ENCODE results near the gene P3H3.

DNA sequence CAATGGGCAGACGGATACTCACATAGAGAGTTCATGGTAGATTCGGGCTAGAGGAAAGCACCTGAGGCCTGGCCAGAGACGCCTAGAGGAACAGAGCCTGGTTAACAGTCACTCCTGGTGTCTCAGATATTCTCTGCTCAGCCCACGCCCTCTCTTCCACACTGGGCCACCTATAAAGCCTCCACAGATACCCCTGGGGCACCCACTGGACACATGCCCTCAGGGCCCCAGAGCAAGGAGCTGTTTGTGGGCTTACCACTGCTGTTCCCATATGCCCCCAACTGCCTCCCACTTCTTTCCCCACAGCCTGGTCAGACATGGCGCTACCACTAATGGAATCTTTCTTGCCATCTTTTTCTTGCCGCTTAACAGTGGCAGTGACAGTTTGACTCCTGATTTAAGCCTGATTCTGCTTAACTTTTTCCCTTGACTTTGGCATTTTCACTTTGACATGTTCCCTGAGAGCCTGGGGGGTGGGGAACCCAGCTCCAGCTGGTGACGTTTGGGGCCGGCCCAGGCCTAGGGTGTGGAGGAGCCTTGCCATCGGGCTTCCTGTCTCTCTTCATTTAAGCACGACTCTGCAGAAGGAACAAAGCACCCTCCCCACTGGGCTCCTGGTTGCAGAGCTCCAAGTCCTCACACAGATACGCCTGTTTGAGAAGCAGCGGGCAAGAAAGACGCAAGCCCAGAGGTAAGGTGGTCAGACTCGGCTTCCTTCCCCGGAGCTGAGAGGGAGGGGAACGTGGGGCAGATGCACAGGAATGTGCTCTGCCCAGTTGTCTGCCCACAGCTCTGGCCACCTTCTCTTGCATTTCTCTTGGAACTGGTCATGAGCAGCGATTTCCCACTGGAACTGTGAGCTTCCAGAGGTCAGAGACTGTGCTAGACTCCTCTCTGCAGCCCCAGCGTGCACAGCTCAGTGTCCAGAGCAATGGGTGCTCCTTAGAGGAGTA lies 39.0 kb upstream of the P3H3 start, which contains the start of gene CD4:
- TF ChIP-seq, protein P1, sequence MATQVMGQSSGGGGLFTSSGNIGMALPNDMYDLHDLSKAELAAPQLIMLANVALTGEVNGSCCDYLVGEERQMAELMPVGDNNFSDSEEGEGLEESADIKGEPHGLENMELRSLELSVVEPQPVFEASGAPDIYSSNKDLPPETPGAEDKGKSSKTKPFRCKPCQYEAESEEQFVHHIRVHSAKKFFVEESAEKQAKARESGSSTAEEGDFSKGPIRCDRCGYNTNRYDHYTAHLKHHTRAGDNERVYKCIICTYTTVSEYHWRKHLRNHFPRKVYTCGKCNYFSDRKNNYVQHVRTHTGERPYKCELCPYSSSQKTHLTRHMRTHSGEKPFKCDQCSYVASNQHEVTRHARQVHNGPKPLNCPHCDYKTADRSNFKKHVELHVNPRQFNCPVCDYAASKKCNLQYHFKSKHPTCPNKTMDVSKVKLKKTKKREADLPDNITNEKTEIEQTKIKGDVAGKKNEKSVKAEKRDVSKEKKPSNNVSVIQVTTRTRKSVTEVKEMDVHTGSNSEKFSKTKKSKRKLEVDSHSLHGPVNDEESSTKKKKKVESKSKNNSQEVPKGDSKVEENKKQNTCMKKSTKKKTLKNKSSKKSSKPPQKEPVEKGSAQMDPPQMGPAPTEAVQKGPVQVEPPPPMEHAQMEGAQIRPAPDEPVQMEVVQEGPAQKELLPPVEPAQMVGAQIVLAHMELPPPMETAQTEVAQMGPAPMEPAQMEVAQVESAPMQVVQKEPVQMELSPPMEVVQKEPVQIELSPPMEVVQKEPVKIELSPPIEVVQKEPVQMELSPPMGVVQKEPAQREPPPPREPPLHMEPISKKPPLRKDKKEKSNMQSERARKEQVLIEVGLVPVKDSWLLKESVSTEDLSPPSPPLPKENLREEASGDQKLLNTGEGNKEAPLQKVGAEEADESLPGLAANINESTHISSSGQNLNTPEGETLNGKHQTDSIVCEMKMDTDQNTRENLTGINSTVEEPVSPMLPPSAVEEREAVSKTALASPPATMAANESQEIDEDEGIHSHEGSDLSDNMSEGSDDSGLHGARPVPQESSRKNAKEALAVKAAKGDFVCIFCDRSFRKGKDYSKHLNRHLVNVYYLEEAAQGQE (IDR thresholded peaks at IDR 0.05; ENCODE audit: low read depth): no peak
- TF ChIP-seq EP300 (IDR thresholded peaks at IDR 0.05; ENCODE audit: borderline replicate concordance) (no peak), RAD21 (IDR thresholded peaks at IDR 0.05; ENCODE audit: low read depth) (no peak)
- TF ChIP-seq, protein P2, sequence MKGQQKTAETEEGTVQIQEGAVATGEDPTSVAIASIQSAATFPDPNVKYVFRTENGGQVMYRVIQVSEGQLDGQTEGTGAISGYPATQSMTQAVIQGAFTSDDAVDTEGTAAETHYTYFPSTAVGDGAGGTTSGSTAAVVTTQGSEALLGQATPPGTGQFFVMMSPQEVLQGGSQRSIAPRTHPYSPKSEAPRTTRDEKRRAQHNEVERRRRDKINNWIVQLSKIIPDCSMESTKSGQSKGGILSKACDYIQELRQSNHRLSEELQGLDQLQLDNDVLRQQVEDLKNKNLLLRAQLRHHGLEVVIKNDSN (IDR thresholded peaks at IDR 0.05): no peak
- TF ChIP-seq, protein P3, sequence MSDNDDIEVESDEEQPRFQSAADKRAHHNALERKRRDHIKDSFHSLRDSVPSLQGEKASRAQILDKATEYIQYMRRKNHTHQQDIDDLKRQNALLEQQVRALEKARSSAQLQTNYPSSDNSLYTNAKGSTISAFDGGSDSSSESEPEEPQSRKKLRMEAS (IDR thresholded peaks at IDR 0.05): no peak
